ENCODE results near the gene SARS2. TPM values are rescaled to one million over a fixed set of nuclear protein-coding genes. Genes with fewer than 3 reads are reported as not detected.

The SARS2 gene
- total RNA-seq, 1 donor from 2014 or later = 45.8 TPM

DNA sequence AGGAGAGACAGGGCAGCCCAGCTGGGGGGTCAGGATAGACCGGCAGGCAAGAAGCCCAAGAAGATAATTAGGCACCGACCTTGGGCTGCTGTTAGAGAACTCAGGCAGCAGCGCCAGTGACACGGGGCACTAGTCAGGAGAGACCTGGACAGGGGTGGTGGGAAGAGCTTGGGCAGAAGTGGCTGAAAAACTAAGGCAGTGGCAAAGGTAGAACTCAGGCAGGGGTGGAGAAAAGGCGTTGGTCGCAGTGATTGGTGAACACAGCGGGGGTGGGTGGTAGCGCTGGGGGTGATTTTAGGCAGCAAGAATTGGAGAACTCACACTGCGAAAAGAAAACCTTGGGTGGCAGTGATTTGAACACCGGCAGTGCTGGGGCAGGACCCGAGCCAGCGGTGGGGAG is 22.9 kb downstream of the SARS2 start:
- Histone ChIP-seq H3F3A (ENCODE audit: low read depth) (no peaks in the 10 kb centered on the region), H3K79me2 (ENCODE audit: low read depth) (no peaks in the 10 kb centered on the region), H3K27me3 (no peaks in the 10 kb centered on the region), H3K36me3 (no peaks in the 10 kb centered on the region), H2AFZ (replicated peaks) (no peak overlapping the region), H3K27ac (no peak overlapping the region), H3K4me2 (no peak overlapping the region), H3K9ac (no peak overlapping the region), H3K9me3 (ENCODE audit: low read depth) (no peaks in the 10 kb centered on the region), H3K4me3 (no peak overlapping the region), H4K20me1 (ENCODE audit: low read depth) (no peaks in the 10 kb centered on the region), H3K4me1 (no peaks in the 10 kb centered on the region)
- TF ChIP-seq, protein P1, sequence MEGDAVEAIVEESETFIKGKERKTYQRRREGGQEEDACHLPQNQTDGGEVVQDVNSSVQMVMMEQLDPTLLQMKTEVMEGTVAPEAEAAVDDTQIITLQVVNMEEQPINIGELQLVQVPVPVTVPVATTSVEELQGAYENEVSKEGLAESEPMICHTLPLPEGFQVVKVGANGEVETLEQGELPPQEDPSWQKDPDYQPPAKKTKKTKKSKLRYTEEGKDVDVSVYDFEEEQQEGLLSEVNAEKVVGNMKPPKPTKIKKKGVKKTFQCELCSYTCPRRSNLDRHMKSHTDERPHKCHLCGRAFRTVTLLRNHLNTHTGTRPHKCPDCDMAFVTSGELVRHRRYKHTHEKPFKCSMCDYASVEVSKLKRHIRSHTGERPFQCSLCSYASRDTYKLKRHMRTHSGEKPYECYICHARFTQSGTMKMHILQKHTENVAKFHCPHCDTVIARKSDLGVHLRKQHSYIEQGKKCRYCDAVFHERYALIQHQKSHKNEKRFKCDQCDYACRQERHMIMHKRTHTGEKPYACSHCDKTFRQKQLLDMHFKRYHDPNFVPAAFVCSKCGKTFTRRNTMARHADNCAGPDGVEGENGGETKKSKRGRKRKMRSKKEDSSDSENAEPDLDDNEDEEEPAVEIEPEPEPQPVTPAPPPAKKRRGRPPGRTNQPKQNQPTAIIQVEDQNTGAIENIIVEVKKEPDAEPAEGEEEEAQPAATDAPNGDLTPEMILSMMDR (IDR thresholded peaks at IDR 0.05) = no peak
- no peak for TF ChIP-seq EZH2 (IDR thresholded peaks at IDR 0.05)
- TF ChIP-seq EZH2phosphoT487 (IDR thresholded peaks at IDR 0.05) = no peak
- Mint-ChIP-seq H3K4me3 (no peak overlapping the region), H3K27ac (no peak overlapping the region), H3K27me3 (ENCODE audit: insufficient read depth, low read depth) (peaks cover 7% of the 10 kb centered on the region), H3K4me1 (no peaks in the 10 kb centered on the region), H3K36me3 (peaks cover 9% of the 10 kb centered on the region), H3K9me3 (no peaks in the 10 kb centered on the region)
- no peak for DNase-seq (ENCODE audit: low spot score)

DNA sequence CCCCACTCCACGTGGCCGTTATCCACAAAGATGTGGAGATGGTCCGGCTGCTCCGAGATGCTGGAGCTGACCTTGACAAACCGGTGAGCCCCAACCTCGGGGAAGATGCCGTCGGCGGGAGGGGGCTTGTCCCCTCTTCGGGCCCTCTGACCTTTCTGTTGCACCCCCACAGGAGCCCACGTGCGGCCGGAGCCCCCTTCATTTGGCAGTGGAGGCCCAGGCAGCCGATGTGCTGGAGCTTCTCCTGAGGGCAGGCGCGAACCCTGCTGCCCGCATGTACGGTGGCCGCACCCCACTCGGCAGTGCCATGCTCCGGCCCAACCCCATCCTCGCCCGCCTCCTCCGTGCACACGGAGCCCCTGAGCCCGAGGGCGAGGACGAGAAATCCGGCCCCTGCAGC is 23.3 kb downstream of the SARS2 start:
- Mint-ChIP-seq H3K27me3 (ENCODE audit: insufficient read depth, low read depth) (peaks cover 3% of the 10 kb centered on the region), H3K36me3 (peaks cover 9% of the 10 kb centered on the region), H3K4me3 (no peak overlapping the region), H3K9me3 (no peaks in the 10 kb centered on the region), H3K27ac (no peak overlapping the region), H3K4me1 (no peaks in the 10 kb centered on the region)
- TF ChIP-seq EZH2phosphoT487 (IDR thresholded peaks at IDR 0.05) (no peak), EZH2 (IDR thresholded peaks at IDR 0.05) (no peak)
- TF ChIP-seq, protein P1 (IDR thresholded peaks at IDR 0.05) = no peak
- H3K9me3 ChIP-seq (ENCODE audit: low read depth) = no peaks in the 10 kb centered on the region
- H3K4me3 ChIP-seq = no peak overlapping the region
- H3K4me2 ChIP-seq = no peak overlapping the region
- H3K4me1 ChIP-seq = no peaks in the 10 kb centered on the region
- H3K27me3 ChIP-seq = no peaks in the 10 kb centered on the region
- no peak overlapping the region for H3K9ac ChIP-seq
- DNase-seq (ENCODE audit: low spot score) = no peak
- H4K20me1 ChIP-seq (ENCODE audit: low read depth) = no peaks in the 10 kb centered on the region
- no peak overlapping the region for H2AFZ ChIP-seq (replicated peaks)
- H3K36me3 ChIP-seq = no peaks in the 10 kb centered on the region
- H3F3A ChIP-seq (ENCODE audit: low read depth) = no peaks in the 10 kb centered on the region
- no peaks in the 10 kb centered on the region for H3K79me2 ChIP-seq (ENCODE audit: low read depth)
- no peak overlapping the region for H3K27ac ChIP-seq

DNA sequence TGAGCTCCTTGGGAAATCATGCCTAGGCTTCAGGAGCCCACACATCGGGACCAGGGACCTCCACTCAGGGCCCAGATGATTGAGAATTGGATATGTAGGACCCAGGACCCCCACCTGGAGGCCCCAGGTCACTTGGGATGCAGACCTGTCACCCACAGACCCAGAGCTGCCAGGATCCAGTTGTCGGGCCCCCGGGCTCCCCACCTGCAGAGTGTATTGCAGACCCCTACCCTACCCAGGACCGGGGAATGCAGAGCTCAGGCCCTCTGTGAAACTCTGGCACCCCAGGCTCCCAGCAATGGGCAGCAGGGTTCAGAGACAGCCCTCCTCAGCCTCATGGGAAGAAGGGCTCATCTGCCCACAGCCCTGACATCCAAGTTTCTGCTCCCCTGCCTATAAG is 24.9 kb downstream of the SARS2 start:
- Histone ChIP-seq H3F3A (ENCODE audit: low read depth) (no peaks in the 10 kb centered on the region), H3K9ac (no peak overlapping the region), H3K36me3 (no peaks in the 10 kb centered on the region), H3K9me3 (ENCODE audit: low read depth) (no peaks in the 10 kb centered on the region), H3K4me3 (no peak overlapping the region), H3K79me2 (ENCODE audit: low read depth) (peaks cover 12% of the 10 kb centered on the region), H2AFZ (replicated peaks) (no peak overlapping the region), H3K27me3 (no peaks in the 10 kb centered on the region), H3K27ac (no peak overlapping the region), H4K20me1 (ENCODE audit: low read depth) (no peaks in the 10 kb centered on the region), H3K4me1 (peaks cover 5% of the 10 kb centered on the region), H3K4me2 (no peak overlapping the region)
- H3K4me1 Mint-ChIP-seq = peaks cover 3% of the 10 kb centered on the region
- TF ChIP-seq, protein P1 (IDR thresholded peaks at IDR 0.05) = no peak
- no peak for TF ChIP-seq EZH2 (IDR thresholded peaks at IDR 0.05)
- TF ChIP-seq EZH2phosphoT487 (IDR thresholded peaks at IDR 0.05) = no peak
- H3K36me3 Mint-ChIP-seq = peaks cover 9% of the 10 kb centered on the region
- no peak overlapping the region for H3K4me3 Mint-ChIP-seq
- peaks cover 3% of the 10 kb centered on the region for H3K27me3 Mint-ChIP-seq (ENCODE audit: insufficient read depth, low read depth)
- no peak overlapping the region for H3K27ac Mint-ChIP-seq
- no peaks in the 10 kb centered on the region for H3K9me3 Mint-ChIP-seq
- DNase-seq (ENCODE audit: low spot score) = no peak
